ENCODE results near the gene CAV1.

DNA sequence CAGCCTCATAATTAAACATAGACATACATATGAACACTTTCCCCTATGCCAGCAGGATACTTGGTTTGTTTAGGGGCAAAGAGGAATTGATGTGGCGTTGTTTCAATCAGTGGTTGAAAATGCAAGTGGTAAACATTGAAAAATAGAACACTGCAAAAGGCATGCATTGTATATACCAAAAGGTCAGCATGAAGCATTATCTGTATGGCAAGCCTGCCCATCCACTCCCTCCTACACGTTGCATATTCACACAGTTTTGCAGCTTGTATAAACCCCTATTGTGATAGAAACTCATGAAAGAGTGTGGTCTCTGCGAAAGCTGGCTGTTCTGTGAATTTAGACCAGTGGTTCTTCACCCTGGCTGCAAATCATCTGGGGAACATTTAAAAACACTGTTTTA is 17.1 kb downstream of the CAV1 start:
- TF ChIP-seq POLR2AphosphoS5 (IDR thresholded peaks at IDR 0.05; ENCODE audit: borderline replicate concordance, low read depth, low read length) (no peak), EZH2 (IDR thresholded peaks at IDR 0.05) (no peak), FOXP2 (optimal IDR thresholded peaks at IDR 0.05; ENCODE audit: control extremely low read depth, extremely low read length, insufficient read depth) (no peak)
